Measurements from ENCODE around the gene PTK7.

DNA sequence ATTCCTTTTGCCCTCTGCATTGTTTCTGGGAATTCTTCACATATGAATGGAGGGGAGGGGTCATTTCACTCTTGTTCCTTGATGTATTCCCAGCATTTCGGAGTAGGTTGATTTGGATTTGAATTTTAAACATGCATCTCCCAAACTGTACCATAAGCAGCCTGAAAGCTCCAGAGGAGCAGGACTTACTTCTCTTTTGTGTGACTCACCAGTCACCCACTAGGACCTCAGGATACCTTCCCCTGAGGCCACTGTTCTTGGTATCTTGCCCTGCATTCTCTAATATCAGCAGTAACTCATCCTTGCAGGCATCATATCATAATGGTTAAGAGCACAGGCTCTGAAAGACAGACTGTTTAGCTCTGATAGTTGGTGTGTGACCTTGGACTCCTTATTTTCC, 17.6 kb upstream of the PTK7 start:
- TF ChIP-seq, protein P1, sequence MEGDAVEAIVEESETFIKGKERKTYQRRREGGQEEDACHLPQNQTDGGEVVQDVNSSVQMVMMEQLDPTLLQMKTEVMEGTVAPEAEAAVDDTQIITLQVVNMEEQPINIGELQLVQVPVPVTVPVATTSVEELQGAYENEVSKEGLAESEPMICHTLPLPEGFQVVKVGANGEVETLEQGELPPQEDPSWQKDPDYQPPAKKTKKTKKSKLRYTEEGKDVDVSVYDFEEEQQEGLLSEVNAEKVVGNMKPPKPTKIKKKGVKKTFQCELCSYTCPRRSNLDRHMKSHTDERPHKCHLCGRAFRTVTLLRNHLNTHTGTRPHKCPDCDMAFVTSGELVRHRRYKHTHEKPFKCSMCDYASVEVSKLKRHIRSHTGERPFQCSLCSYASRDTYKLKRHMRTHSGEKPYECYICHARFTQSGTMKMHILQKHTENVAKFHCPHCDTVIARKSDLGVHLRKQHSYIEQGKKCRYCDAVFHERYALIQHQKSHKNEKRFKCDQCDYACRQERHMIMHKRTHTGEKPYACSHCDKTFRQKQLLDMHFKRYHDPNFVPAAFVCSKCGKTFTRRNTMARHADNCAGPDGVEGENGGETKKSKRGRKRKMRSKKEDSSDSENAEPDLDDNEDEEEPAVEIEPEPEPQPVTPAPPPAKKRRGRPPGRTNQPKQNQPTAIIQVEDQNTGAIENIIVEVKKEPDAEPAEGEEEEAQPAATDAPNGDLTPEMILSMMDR (IDR thresholded peaks at IDR 0.05), result no peak
- no peak for TF ChIP-seq EP300 (IDR thresholded peaks at IDR 0.05)
